Stimulated activated effector memory CD8-positive, alpha-beta T cell treated with anti-CD3 and anti-CD28 coated beads, Interleukin-12 subunit alpha, Interleukin-12 subunit beta, amount 100 ng/mL, for 72 hours (primary cell): ENCODE data around the gene GABRD.

ENCODE experiments used
- ATAC-seq: fragments of 150-1000 bp; cut with Tn5 transposase; 2 replicates; pipeline ENCODE4 v1.10.0; 2021
- DNase-seq, 2 donors: peaks; one replicate each; pipeline ENCODE4 v3.0.0; 2021 to 2022; ENCODE audit warnings: low spot score in 2 of 2
- H3K27ac Mint-ChIP-seq: one replicate; pipeline ENCODE4 v1.8.0; 2022; ENCODE audit warnings: mild to moderate bottlenecking, mixed read lengths
- H3K36me3 Mint-ChIP-seq: one replicate; pipeline ENCODE4 v1.8.0; 2022; ENCODE audit warnings: mild to moderate bottlenecking, mixed read lengths
- H3K4me1 Mint-ChIP-seq: one replicate; pipeline ENCODE4 v1.8.0; 2022; ENCODE audit warnings: mixed read lengths
- H3K4me3 Mint-ChIP-seq: one replicate; pipeline ENCODE4 v1.8.0; 2022; ENCODE audit warnings: mild to moderate bottlenecking, mixed read lengths
- H3K9me3 Mint-ChIP-seq: one replicate; pipeline ENCODE4 v1.8.0; 2022; ENCODE audit warnings: mixed read lengths

The GABRD gene

DNA sequence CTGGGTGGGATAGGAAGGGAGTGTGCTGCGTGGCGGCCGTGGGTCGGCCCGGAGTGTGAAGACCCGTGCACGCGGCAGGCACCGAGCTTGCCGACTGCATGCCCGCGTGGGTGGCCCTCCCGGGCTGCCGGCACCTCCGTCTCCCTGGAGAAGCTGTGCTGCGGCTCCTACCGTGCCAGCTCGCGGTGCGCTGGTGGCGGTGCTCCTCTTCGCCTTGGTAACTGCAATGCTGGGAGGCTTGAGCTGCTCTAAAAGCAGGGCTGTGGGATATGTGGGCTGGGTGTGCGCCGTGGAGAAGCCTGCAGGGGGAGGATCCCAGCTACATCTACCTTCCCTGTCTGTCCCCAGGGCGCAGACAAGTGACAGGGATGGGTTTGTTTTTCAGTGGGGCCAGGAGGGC is 2.4 kb downstream of the GABRD start:
- ATAC-seq (no peak), DNase-seq (no peak)
- Mint-ChIP-seq H3K4me1 (peaks cover 6% of the 10 kb centered on the region), H3K9me3 (no peaks in the 10 kb centered on the region), H3K27ac (no peak overlapping the region), H3K4me3 (no peak overlapping the region), H3K36me3 (no peaks in the 10 kb centered on the region)

GRCh38 chr1:2022063-2022770 is 3.1 kb downstream of the GABRD start:
- peaks cover 6% of the 10 kb centered on the region for H3K4me1 Mint-ChIP-seq
- H3K36me3 Mint-ChIP-seq, result no peaks in the 10 kb centered on the region
- DNase-seq, result no peak
- no peak overlapping the region for H3K27ac Mint-ChIP-seq
- H3K4me3 Mint-ChIP-seq, result no peak overlapping the region
- no peaks in the 10 kb centered on the region for H3K9me3 Mint-ChIP-seq
- no peak for ATAC-seq

GRCh38 chr1:2023187-2023586 is 4.0 kb downstream of the GABRD start:
- no peak overlapping the region for H3K4me3 Mint-ChIP-seq
- no peaks in the 10 kb centered on the region for H3K36me3 Mint-ChIP-seq
- ATAC-seq (no peak), DNase-seq (no peak)
- peaks cover 6% of the 10 kb centered on the region for H3K4me1 Mint-ChIP-seq
- no peaks in the 10 kb centered on the region for H3K9me3 Mint-ChIP-seq
- H3K27ac Mint-ChIP-seq, result no peak overlapping the region

DNA sequence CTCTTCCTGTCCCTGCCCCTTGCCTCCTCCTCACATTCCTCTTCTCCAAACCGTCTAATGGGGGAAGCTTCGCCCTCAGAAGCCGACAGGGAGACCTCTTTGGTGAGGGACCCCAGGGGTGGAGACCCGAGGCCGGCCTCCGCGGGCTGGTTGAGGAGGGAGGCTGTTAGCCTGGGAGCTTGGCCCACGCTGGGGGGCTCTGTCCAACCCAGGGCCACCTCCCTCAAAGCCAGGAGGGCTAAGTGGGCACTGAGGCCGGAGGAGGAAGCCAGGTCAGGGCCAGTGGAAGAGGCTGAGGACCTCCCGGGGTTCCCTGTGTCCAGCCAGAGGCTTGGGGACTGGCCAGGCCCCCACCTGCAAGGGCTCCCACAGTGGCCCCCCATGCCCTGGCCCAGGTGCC is 5.3 kb downstream of the GABRD start:
- Mint-ChIP-seq H3K36me3 (no peaks in the 10 kb centered on the region), H3K4me3 (no peak overlapping the region), H3K4me1 (no peaks in the 10 kb centered on the region), H3K9me3 (no peaks in the 10 kb centered on the region), H3K27ac (no peak overlapping the region)
- ATAC-seq (no peak), DNase-seq (no peak)

DNA sequence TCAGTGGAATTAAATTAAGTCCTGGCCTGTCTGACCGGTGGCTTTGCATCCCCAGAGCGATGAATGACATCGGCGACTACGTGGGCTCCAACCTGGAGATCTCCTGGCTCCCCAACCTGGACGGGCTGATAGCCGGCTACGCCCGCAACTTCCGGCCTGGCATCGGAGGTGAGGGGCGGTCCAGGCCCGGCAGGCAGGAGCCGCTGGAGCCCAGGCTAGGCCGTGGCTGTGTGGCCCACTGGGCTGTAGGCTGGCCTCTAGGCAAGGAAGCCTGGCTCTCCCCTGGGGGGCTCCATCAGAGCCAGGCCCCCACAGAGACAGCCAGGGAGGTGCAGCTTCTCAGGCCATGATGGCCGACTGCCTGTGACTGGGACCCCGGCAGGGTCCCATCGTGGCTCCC is 5.7 kb downstream of the GABRD start:
- H3K4me1 Mint-ChIP-seq, result no peaks in the 10 kb centered on the region
- no peak for ATAC-seq
- no peaks in the 10 kb centered on the region for H3K9me3 Mint-ChIP-seq
- H3K27ac Mint-ChIP-seq, result no peak overlapping the region
- no peak for DNase-seq
- no peaks in the 10 kb centered on the region for H3K36me3 Mint-ChIP-seq
- no peak overlapping the region for H3K4me3 Mint-ChIP-seq

DNA sequence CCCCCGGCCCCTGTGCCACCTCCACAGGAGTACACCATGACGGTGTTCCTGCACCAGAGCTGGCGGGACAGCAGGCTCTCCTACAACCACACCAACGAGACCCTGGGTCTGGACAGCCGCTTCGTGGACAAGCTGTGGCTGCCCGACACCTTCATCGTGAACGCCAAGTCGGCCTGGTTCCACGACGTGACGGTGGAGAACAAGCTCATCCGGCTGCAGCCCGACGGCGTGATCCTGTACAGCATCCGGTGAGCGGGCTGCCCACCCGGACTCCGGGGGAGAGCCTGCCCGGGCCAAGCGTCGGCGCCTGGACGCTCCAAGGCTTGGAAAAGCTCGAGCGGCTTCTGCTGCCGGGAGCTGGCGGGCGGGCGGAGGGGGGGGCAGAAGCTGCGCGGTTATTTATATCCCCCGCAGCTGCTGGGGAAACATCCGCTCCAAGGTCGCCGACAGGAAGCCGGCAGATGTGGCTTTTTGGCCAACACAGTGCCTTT is 6.4 kb downstream of the GABRD start:
- H3K9me3 Mint-ChIP-seq, result no peaks in the 10 kb centered on the region
- H3K4me1 Mint-ChIP-seq, result no peaks in the 10 kb centered on the region
- H3K4me3 Mint-ChIP-seq, result no peak overlapping the region
- no peaks in the 10 kb centered on the region for H3K36me3 Mint-ChIP-seq
- no peak overlapping the region for H3K27ac Mint-ChIP-seq
- no peak for ATAC-seq
- no peak for DNase-seq

DNA sequence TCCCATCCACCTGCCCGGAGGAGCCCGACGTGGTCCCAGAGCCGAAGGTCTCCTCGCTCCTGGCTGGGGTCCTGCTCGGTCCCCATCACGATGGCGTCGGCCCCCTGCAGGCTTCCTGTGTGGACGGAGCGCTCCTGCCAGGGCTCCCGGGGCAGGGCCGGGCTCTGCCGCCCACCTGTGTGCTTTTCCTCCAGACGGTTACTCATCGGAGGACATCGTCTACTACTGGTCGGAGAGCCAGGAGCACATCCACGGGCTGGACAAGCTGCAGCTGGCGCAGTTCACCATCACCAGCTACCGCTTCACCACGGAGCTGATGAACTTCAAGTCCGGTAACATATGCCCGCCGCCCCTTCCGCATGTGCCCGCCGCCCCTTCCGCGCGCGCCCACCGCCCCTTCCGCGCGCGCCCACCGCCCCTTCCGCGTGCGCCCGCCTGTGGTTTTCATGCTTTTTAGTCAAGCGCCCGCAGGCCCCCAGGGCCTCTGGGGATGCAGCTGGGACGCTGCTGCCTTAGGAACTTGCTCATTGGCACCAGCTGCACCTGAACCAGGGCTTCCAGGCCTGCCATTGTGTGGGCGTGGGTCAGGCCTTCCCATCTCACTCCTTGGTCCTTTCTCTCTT is 8.9 kb downstream of the GABRD start:
- no peak for DNase-seq
- Mint-ChIP-seq H3K27ac (no peak overlapping the region), H3K9me3 (no peaks in the 10 kb centered on the region), H3K36me3 (no peaks in the 10 kb centered on the region), H3K4me1 (no peaks in the 10 kb centered on the region), H3K4me3 (no peak overlapping the region)
- no peak for ATAC-seq

GRCh38 chr1:2028870-2029560 is 9.9 kb downstream of the GABRD start:
- DNase-seq, result no peak
- no peak for ATAC-seq
- Mint-ChIP-seq H3K36me3 (no peaks in the 10 kb centered on the region), H3K4me1 (no peaks in the 10 kb centered on the region), H3K27ac (no peak overlapping the region), H3K4me3 (no peak overlapping the region), H3K9me3 (no peaks in the 10 kb centered on the region)

- DNase-seq (no peak), ATAC-seq (no peak)
- Mint-ChIP-seq H3K27ac (no peak overlapping the region), H3K36me3 (no peaks in the 10 kb centered on the region), H3K9me3 (no peaks in the 10 kb centered on the region), H3K4me3 (no peak overlapping the region), H3K4me1 (no peaks in the 10 kb centered on the region)
Observed at GRCh38 chr1:2029561-2029960, 10.4 kb downstream of the GABRD start.

- no peaks in the 10 kb centered on the region for H3K9me3 Mint-ChIP-seq
Observed at GRCh38 chr1:2030076-2030871, 11.1 kb downstream of the GABRD start.

GRCh38 chr1:2031546-2032540 is 12.7 kb downstream of the GABRD start:
- no peak overlapping the region for H3K27ac Mint-ChIP-seq
- H3K4me1 Mint-ChIP-seq, result no peaks in the 10 kb centered on the region
- H3K9me3 Mint-ChIP-seq, result no peaks in the 10 kb centered on the region
- no peaks in the 10 kb centered on the region for H3K36me3 Mint-ChIP-seq
- no peak overlapping the region for H3K4me3 Mint-ChIP-seq
- DNase-seq (no peak), ATAC-seq (no peak)

More at GRCh38 chr1:2030076-2030871, 11.1 kb downstream of the GABRD start:
- H3K36me3 Mint-ChIP-seq, result no peaks in the 10 kb centered on the region
- H3K27ac Mint-ChIP-seq, result no peak overlapping the region
- no peak for DNase-seq
- no peak for ATAC-seq
- no peaks in the 10 kb centered on the region for H3K4me1 Mint-ChIP-seq
- no peak overlapping the region for H3K4me3 Mint-ChIP-seq

DNA sequence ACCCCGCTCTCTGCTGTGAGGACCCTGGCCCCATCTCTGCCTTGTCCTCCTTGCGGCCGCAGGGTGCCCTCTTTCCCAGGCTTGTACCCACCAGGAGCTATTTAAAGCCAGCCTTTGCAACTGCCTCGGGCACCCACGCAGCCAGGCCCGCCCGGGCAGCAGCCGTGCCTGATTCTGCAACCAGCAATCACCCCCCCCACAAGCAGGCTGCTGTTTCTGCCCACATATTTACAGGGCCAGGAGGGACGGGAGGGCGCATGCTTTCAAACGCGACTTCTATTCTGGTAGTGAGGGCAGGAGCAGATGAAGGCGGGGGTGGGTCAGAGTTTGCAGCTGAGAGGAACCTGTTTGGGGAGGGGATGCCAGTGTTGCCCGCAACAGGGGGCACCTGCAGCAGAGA is 13.6 kb downstream of the GABRD start:
- no peak for ATAC-seq
- Mint-ChIP-seq H3K27ac (no peak overlapping the region), H3K36me3 (no peaks in the 10 kb centered on the region), H3K9me3 (no peaks in the 10 kb centered on the region), H3K4me1 (no peaks in the 10 kb centered on the region), H3K4me3 (no peak overlapping the region)
- DNase-seq, result no peak

DNA sequence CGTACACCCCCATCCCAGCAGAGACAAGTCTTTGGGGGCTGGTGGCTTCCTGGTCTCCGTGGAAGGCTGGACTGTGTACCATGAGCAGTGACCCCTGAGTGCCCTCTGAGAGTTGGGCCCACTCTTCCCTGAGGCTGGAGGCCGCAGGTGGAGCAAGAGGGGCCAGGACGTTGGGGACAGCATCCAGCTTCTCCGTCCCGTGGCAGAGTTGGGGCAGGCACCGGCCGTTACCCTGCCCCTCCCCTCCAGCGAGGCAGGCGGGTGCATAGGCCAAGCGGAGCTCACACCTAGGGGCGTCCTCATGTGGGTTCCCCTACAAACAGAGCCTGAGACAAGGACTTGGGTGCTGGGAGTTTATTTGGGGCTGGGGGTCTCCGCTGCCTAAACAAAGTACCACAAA is 14.0 kb downstream of the GABRD start:
- DNase-seq (no peak), ATAC-seq (no peak)
- Mint-ChIP-seq H3K36me3 (no peaks in the 10 kb centered on the region), H3K9me3 (no peaks in the 10 kb centered on the region), H3K4me1 (no peaks in the 10 kb centered on the region), H3K4me3 (no peak overlapping the region), H3K27ac (no peak overlapping the region)

- Mint-ChIP-seq H3K9me3 (no peaks in the 10 kb centered on the region), H3K4me1 (no peaks in the 10 kb centered on the region), H3K27ac (no peak overlapping the region), H3K36me3 (no peaks in the 10 kb centered on the region), H3K4me3 (no peak overlapping the region)
- DNase-seq (no peak), ATAC-seq (no peak)
Observed at GRCh38 chr1:2036287-2036686, 17.1 kb downstream of the GABRD start.
